DMS79 treated with DMSO at 0.1 percent for 48 hours (cell line): ENCODE results near the gene MOSPD2.

Experiments
- DNase-seq: peaks from one replicate; lab custom pipeline; 2025; lab: John Stamatoyannopoulos, UW

The MOSPD2 gene

DNA sequence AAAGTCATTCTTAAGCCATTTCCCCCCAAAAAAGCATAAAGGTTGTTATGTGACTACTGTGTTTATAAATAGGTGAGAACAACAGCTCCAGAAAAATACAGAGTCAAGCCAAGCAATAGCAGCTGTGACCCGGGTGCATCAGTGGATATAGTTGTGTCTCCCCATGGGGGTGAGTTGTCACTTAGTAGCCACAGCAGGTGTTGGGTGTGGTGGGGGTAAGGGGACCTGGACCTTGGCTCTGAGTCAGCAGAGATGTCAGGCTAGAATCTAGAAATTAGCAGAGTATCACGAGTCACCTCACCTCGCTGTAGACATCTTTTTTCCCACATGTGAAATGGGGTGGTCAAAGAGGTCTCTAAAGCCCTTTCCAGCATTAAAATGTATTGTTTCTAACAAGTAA is 42.4 kb downstream of the MOSPD2 start:
- no peak for DNase-seq

DNA sequence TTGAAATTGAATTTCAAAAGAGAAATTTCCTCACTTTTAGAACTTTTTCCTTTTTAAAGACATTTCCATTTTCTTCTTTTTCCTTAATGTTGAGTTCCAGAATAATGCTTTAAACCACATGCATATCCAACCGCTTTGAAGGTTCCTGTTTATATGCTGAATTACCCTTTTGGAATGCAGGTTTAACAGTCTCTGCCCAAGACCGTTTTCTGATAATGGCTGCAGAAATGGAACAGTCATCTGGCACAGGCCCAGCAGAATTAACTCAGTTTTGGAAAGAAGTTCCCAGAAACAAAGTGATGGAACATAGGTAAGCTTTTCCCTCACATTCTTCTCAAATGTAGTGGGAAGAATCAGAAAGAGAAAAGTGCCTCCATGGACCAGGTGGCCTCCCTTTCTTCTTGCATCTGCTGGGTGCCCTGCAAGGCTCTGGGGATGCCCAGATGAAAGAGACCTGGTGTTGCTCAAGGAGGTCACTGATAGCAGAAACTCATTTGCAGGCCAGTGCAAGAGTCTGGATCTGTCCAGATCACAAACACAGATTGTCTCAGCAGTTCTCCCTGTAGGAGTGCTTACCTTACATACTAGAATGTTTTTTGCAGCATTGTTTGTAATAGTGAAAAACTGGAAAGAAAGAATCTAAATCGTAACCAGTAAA is 42.9 kb downstream of the MOSPD2 start:
- DNase-seq: no peak

DNA sequence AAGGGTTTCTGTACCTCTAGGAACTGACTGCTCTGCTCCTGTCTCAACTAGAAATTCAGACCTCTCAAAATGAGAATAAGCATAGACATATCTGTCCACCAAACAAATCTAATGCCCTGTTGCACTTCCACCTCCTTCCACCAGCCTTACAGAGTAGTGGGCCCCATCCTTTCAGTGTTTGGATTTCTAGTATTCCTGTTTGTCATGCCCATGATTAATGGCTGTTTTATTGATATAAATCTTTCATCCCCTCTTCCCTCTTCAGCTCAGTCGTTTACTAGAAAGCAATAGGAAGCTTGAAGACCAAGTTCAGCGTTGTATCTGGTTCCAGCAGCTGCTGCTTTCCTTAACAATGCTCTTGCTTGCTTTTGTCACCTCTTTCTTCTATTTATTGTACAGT is 46.2 kb downstream of the MOSPD2 start:
- DNase-seq: no peak

DNA sequence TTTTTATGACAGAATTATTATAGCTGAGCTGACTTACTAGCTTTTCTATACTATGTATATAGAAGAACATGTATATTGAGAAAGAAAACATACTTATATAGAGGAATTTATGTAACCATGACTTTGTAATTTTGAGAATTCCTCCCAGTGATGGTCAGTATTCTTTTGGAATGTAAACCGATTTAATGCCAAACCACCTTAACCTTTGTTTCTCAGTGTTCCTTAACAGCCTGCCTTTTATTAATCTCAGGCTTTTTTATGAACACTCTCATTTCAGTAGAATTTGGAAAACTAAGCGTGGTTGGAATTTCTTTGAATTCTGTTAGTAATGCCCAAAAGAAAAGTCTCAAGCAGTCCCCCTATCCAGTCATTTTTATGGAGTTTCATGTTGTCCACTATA is 47.0 kb downstream of the MOSPD2 start:
- no peak for DNase-seq

DNA sequence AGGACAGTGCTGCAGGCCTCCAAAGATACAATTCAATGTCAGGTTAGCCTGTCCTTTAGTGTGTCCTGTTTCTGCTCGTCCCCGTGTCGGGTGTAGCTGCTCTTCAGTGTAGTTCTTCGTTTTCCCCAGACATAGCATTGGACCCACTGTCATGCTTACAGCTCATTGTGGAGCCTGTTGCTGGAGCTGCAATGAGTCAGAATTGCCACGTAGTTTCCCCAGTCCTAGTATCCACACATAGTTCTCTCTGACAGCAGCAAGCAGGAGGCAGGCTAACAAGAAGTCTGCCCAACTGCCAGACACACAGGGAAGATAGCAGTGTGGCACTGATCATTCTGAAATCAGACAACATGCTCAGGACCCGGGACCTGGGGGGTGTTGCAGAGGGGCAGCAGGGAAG is 49.2 kb downstream of the MOSPD2 start:
- DNase-seq: no peak

DNA sequence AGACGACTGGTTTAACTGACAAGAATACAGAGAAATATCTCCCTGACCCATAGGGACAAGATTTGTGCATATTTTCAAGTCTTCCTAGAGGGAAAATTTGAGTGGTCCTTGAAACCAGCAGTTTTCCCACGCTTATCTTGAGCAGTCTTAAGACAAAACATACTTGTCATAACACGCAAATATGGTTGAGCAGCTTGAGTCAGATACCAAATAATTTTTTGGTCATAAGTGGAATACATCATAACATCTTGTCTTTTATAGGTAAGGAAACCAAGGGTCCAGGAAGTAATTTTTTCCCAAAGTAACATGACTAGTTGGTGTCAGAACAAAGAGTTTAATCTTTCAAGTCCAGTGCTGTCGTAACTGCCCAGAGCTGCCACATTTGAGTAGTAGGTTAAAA is 50.5 kb downstream of the MOSPD2 start:
- no peak for DNase-seq

DNA sequence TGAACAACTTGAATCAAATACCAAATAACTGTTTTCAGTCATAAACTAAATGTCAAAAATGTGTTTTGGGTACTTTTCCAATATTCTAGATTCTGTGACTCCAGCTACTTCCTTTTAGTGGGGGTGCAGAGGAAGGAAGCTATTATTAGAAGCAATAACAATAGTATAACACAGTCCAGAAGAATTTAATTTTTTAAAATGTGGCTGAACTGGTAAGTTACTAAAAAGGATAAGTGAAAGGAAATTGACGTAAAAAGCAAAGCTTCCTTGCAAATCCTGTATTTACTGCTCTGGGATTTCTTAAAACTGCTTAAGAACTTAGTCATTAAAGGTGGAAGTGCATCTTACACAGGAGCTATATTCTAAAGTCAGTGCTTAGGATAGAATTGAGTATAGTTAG is 53.2 kb downstream of the MOSPD2 start:
- DNase-seq: no peak

DNA sequence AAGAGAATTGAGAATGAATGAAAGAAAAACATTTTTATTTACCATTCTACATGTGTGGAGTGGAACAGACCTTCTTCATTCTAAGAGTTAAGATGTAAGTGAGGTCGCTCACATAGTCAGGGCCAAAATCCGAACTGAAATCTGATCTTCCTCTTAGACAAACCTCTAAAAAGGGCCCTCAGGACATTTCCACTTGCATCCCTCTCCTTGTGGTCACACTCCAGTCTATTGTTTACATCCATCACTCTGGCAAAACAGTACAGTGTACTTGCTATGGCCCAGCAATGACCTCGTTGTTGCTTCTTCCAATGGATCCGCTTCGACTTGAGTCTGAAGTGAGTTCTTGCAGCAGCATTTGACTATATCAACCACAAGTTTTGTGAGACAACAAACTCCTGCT is 54.2 kb downstream of the MOSPD2 start:
- peak; percentile 44 for DNase-seq

DNA sequence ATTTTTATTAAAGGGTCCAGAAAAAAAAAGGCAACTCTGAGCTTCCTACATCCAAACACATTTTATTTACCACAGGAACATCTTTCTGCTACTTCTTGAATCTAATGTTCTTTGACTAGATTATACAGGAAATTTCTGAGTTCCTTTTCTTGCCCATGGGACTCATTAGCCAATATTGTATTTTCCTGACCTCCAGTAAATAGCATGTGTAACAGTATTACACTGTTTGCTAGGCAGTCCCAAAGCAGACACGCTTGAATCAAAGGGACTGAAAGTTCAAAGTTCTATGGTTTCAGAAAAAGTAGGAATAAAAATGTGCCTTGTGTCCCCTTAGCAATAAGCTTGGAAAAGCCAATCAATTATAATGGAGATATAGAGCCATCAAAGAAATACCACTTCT is 57.4 kb downstream of the MOSPD2 start:
- no peak for DNase-seq

DNA sequence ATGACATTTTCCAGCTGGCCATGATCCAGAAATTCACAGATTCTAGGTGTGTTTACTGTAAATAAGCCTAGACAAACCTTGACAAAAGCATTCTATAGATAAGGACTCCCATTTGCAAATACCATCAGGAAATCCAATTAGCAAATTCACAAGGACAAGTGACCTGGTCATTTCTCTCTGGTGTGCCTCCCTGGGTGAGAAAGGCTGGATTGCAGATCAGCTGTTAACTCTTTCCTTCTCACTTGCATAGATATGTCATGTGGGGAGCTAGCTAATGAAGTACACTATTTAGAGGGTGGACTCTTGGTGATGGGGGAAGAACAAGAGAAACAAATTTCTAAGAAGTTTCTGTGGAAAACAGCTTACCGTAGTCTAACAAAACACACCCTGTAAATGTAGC is 58.9 kb downstream of the MOSPD2 start:
- no peak for DNase-seq

DNA sequence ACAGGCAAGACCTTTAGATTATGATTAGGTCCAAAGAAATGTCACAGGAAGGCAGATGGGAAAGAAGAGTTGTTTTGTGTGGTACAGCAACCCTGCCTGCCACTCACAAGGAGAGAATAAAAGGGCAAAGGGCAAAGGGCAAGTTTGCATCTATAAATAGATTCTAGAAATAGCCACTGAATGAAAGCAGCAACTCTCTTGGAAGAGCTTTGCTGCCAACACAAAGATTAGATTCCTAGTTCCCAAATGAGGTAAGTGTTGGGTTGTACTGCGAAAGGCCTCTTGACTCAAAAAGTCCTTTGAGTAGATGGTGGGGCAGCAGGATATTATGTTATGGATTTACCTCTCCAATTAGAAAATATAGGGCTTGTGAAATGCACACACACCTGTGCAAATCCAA is 61.2 kb downstream of the MOSPD2 start:
- no peak for DNase-seq

DNA sequence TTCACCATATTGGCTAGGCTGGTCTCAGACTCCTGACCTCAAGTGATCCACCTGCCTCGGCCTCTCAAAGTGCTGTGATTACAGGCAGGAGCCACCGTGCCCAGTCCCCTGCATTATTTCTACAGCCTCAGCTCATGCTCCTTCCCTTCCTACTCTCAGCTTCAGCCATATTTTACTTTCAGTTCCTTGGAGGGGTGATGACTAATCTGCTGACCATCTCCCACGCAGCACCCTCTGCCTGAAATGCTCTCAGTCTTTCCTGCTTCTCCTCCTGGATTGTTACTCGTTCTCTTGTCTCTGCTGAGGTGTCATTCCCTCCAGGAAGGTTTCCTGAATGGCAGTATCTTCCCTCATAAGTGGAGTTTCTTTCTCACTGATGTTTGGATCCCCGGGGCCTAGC is 63.3 kb downstream of the MOSPD2 start:
- DNase-seq: no peak

DNA sequence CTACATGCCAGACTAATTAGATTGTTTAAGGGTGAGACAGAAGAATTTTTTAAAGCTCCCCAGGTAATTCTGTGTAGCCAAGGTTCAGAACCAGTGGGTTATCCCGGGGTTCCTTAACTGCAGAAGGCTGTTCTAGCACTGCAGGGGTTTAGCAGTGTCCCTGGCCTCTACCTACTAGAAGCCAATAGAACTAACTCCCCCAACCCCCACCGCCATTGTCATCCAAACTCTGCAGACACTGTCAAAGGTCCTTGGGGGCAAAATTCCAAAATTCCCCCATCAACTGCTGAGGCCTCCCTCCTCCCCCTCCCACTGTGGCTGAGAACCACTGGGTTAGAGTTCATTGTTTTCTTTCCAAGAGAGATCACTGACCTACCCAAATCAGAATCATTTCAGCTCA is 66.4 kb downstream of the MOSPD2 start:
- no peak for DNase-seq

DNA sequence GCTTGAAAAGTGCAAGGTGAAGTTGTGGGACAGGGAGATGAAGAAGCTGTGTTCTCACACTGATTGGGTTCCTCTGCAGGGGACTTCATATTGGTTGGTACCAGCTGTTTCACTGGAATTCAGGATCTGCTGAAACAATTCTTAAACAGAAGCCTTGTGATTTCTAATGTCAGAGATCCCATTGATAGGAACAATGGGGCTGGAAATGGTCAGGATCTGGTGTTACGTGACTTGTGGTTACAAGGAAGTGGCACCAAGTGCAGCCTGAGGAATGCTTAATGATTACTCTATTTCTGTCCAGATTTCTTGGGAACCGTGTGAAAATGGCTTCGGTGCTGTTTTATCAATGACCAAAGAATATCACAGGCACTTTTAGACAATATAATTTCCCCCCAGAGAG is 68.1 kb downstream of the MOSPD2 start:
- no peak for DNase-seq

DNA sequence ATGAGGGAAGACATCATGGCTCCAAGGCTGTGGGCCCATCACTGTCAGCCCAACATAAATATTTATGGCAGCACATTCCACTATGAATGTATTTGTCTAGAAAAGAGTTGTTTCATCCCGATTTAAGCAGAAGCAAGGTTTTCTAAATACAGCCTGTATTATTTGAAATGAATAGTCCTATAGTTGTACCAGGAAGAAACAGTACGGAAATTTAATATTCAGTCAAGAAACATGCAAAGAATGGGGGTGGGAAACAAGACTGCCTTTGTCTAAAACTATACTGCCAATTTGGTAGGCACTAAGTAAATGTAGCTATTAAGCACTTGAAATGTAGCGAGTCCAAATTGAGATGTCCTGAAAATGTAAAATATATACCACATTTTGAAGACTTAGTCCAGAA is 69.1 kb downstream of the MOSPD2 start:
- DNase-seq: no peak

DNA sequence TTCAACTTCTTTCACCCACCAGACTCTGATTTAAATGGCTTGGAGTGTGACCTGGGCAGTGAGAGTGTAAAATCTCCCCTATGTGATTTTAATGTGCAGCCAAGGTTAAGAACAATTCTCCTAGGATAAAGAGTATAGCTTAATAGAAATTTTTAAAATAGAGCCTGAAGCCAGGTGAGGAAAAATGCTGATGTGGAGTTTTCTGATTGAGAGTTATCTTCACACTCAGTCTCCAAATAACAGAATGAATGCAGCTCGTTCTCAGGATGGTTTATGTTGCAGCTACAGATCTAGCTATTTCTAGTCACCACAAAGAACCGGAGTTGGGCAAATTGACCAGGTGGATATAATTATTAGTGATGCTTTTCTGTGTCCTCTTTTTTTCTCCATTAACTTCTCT is 70.7 kb downstream of the MOSPD2 start:
- DNase-seq: no peak

DNA sequence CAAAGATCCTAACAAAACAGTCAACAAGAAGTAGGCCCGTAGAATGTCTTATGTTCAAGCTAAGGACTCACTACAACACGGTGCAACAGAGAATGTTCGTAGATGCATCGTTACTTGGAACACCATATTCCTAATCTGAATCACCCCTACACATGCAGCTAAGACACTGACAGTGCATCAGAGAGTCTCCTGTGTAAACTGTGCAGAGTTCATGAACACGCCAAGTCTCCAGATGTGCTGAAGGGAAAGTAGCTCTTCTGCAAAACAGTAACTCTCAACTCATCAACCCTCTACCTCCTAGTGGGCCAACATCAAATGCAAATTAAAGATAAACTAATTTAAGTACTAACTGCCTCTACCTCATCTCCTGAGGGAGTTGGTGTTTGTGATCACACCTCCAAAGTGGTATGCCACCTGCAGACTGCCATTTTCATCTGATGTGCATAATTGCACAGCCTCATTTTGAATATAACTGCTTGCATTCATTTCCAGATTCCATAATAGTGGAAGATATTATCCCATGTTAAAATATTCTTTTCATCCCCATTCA is 73.5 kb downstream of the MOSPD2 start:
- DNase-seq: no peak

DNA sequence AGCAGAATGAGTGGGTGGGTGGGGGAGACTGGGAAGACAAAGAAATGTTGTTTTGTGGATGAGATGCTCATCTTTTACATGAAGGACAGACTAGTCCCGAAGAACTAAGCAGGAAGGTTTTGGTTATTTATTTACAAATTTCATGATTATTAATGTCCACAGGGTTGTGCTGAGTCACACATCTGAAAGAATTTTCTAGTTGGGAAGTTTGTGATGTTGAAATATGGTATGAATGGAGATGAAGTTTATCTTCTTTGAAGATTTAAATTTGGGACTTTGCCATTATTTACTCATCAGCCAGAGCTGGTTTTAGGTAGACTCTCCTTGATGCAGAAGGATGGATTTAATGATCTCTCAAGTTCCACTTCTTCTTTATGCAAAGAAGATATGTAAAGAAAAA is 75.5 kb downstream of the MOSPD2 start:
- DNase-seq: no peak

DNA sequence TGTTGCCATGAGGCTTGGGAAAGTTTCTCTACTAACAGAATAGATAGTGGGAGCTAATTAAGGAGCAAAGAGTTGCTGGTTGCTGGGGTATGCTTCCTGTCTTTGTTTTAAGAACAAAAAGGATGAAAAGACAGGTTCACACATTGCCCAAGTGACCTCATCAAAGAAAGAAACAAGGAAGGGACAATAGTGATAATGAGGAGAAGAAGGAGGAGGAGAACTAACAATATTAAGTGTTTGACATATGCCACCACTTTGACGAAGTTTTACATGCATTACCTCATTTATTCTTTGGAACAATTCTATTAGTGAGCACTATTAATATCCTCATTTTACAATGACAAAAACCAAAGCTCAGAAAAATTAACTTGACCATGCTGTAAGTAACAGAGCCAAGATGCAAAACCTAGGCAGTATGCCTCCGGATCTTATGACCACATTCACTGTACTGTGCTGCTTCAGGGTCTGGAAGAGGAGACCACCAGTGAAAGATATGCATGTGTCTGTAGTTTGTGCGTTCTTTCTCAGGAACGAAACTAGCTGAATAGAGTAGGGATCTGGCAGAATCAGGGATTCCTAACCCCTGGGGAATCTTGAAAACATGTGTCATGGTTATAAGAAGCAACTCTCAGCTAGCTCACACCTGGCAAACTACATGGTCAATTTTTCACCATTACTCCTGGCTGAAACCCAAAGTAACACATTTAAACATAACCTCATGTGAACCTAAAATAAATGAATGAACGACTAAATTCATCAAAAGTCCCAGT is 83.8 kb downstream of the MOSPD2 start:
- no peak for DNase-seq

DNA sequence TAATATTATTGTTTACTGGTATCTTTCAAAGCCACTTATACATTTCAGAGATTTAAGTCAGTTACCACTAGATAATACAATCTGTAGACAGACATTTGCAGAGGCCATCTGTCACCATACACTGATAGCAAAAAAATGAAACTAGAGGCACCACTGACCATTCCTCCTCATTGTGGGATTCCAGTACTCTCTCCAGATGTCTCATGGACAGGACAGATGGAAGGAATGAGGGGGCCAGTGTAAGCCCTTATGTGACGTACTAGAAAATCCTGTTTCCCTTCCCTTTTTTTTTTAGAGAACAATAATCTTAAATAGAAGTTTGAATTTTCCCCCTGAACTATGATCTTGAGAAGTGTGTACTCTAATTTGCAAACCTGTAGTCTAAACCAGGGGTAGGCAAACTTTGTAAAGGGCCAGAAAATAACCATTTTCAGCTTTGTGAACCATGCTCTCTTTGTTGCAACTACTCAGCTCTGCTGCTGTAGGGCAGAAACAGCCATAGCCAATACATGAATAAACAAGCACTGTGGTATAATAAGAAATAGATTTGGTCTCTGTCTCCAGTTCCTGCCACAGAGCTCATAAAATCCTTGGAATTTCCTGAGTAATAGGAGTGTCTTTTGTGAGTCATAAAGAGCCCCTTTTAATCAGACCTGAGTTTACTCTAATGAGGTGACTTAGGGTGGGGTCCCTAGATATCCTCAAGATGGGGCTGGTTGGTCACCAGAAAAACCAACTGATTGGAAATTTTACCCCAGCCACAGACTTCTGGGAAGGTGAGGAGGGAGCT is 90.4 kb downstream of the MOSPD2 start:
- no peak for DNase-seq

DNA sequence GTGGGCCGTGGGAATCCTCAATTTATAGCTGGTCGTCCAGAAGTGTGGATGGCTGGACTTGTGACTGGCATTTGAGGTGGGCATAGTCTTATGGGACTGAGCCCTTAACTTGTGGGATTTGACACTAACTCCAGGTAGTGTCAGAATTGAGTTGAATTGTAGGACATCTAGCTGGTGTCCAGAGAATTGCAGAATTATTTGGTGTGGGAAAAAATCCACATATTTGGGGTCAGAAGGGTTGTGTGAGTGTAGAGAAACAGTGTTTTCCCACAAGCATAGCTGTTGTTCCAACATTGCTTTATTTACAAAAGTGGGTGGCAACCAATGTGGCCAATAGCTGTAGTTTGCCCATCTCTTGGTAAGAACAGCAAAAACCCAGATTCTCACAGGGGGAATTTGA is 91.3 kb downstream of the MOSPD2 start:
- no peak for DNase-seq
